Measurements from ENCODE around the gene GRB2. TPM values are rescaled to one million over a fixed set of nuclear protein-coding genes. Genes with fewer than 3 reads are reported as not detected.

Gene GRB2
- total RNA-seq, 1 donor from 2014 or later = 65.7 TPM

- DNase-seq (ENCODE audit: low spot score in 2 of 2) = no peak
- Histone ChIP-seq H3K36me3 (no peaks in the 10 kb centered on the region), H3K9me3 (no peaks in the 10 kb centered on the region), H3K4me1 (peaks cover 12 to 24% of the 10 kb centered on the region in 2 donors), H3K27ac (no peak overlapping the region), H3K27me3 (no peaks in the 10 kb centered on the region), H3K4me3 (no peak overlapping the region)
- no peak for TF ChIP-seq CTCF (IDR thresholded peaks at IDR 0.05)
- intact Hi-C loops (cut with DNase I) = loop anchor here (10.0 kb wide), 1 partner anchor 353 kb away; no protein-coding TSS in a partner anchor
These were observed 3.5 kb downstream of the GRB2 start for GRCh38 chr17:75402026-75402425.

GRCh38 chr17:75400326-75400939, 5.0 kb downstream of the GRB2 start:
- Histone ChIP-seq H3K4me3 (no peak overlapping the region), H3K4me1 (peaks cover 9 to 22% of the 10 kb centered on the region in 2 donors), H3K36me3 (no peaks in the 10 kb centered on the region), H3K27ac (no peak overlapping the region), H3K27me3 (no peaks in the 10 kb centered on the region), H3K9me3 (no peaks in the 10 kb centered on the region)
- intact Hi-C loops (cut with DNase I) = loop anchor here (10.0 kb wide), 1 partner anchor 354 kb away; no protein-coding TSS in a partner anchor
- DNase-seq (ENCODE audit: low spot score in 2 of 2) = no peak
- TF ChIP-seq CTCF (IDR thresholded peaks at IDR 0.05) = no peak

- H3K9me3 ChIP-seq = no peaks in the 10 kb centered on the region
- no peaks in the 10 kb centered on the region for H3K36me3 ChIP-seq
- no peak overlapping the region for H3K4me3 ChIP-seq
- no peaks in the 10 kb centered on the region for H3K27me3 ChIP-seq
- peaks cover 5 to 24% of the 10 kb centered on the region in 2 donors for H3K4me1 ChIP-seq
- TF ChIP-seq CTCF (IDR thresholded peaks at IDR 0.05) = no peak
- intact Hi-C loops (cut with DNase I) = loop anchor here (5.0 kb wide), 1 partner anchor 36 kb away; no protein-coding TSS in a partner anchor
- no peak overlapping the region for H3K27ac ChIP-seq
- DNase-seq (ENCODE audit: low spot score in 2 of 2) = no peak
These were observed 7.2 kb downstream of the GRB2 start for GRCh38 chr17:75398279-75398678.

- Histone ChIP-seq H3K27me3 (no peaks in the 10 kb centered on the region), H3K9me3 (no peaks in the 10 kb centered on the region), H3K36me3 (no peaks in the 10 kb centered on the region), H3K4me3 (no peak overlapping the region), H3K27ac (no peak overlapping the region), H3K4me1 (peaks cover 11 to 25% of the 10 kb centered on the region in 2 donors)
- intact Hi-C loops (cut with DNase I) = loop anchor here (5.0 kb wide), 1 partner anchor 35 kb away; no protein-coding TSS in a partner anchor
- no peak for TF ChIP-seq CTCF (IDR thresholded peaks at IDR 0.05)
- no peak for DNase-seq (ENCODE audit: low spot score in 2 of 2)
These were observed 8.3 kb downstream of the GRB2 start for GRCh38 chr17:75397217-75397616.

GRCh38 chr17:75396796-75397195, 8.7 kb downstream of the GRB2 start:
- intact Hi-C loops (cut with DNase I) = loop anchor here (5.0 kb wide), 1 partner anchor 34 kb away; no protein-coding TSS in a partner anchor
- no peaks in the 10 kb centered on the region for H3K9me3 ChIP-seq
- H3K27me3 ChIP-seq = no peaks in the 10 kb centered on the region
- H3K4me1 ChIP-seq = peaks cover 9 to 25% of the 10 kb centered on the region in 2 donors
- no peak for DNase-seq (ENCODE audit: low spot score in 2 of 2)
- TF ChIP-seq CTCF (IDR thresholded peaks at IDR 0.05) = no peak
- no peak overlapping the region for H3K4me3 ChIP-seq
- no peak overlapping the region for H3K27ac ChIP-seq
- H3K36me3 ChIP-seq = no peaks in the 10 kb centered on the region

Measured in ascending aorta (tissue), 2 donors.